GM21737 (cell line): ENCODE measurements around the gene ADD1.

Source experiments
- ATAC-seq: cut with Tn5 transposase; IDR thresholded peaks from one replicate; pipeline ENCODE4 v1.9.1; 2021; ENCODE audit warnings: mild to moderate bottlenecking, moderate library complexity; ENCODE audit not compliant: unreplicated experiment

ADD1 gene

DNA sequence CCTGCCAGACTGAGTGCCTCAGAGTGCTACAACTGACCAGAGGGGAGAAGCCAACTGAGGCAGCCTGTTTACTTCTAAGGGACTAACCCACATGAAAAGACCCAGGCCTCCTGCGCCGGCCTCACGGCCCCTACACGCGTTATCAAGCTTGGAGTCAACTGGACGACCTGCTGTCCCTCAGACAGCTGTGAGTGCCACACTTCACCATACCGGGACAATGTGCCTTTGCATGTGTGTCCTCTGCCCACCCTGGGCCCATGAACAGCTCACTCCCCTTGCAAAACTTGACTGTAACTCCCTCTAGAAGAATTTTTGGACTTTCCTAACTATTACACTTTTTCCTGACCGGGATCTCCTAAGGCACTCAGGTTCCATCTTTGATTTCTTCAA, 117.8 kb downstream of the ADD1 start:
- no peak for ATAC-seq

DNA sequence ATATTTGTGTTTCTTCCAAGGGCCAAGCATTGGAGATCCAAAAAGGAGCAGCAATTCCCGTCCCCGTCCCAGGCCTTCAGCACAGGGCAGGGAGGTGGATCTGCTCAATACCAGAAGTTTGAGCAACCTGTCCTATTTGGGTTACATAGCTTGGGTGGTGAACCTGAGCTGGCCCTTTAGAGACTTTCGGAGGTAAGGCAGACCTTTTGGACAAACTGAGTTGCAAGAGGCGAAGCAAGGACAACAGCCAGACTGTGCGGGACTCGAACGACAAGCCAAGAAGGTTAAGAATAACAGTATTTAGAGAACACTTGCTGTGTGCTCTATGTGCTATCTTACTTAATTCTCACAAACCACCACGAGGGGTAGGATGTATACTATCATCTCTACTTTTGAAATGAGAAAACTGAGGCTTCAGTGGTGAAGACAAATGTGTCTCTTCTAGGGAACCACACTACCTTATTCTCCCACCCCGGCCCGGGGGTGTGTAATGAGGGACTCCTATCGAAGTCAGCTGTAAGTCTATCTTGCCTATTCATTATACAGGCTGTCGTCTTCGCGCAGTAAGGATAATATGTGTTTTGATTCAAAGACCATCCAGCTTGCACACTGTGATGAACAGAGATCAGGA, 118.3 kb downstream of the ADD1 start:
- no peak for ATAC-seq

- ATAC-seq = peak; percentile 31
These were observed 119.0 kb downstream of the ADD1 start for GRCh38 chr4:2962614-2963174.

- peak; percentile 89 for ATAC-seq
These were observed 119.7 kb downstream of the ADD1 start, which contains the start of the genes GRK4 and NOP14 for GRCh38 chr4:2963175-2963965. Gene GRK4 (plus strand): TSS chr4:2963571. CDS start chr4:2964071, 500 bp downstream. Gene NOP14 (minus strand): TSS chr4:2963406. CDS start chr4:2963319, 87 bp downstream.

- ATAC-seq = no peak
These were observed 120.4 kb downstream of the ADD1 start for GRCh38 chr4:2963966-2964471.

DNA sequence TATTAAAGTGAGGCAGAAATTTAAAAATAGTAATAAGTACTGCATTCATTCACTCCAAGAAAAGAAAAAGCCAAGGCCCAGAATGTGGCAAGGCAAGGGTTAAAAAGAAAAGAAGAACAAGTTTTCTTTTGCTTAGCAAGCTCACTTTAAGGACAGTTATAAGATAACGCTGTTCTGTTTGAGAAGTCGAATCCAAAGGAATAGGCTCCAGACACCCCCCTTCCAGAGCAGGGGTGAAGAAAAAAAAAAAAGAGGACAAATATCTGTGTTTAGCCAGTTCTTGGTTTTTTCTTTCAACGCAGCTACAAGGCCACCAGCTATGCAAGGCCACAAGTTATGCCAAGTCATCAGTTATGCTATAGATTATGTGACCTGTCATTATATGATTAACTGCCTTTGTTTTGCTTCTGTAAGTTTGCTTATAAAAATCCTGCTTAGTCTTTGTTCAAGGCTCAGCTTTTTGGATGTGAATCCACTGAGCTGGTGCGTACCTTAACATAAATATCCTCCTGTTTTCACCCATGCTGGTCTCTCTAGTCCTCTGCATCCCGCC, 121.1 kb downstream of the ADD1 start:
- no peak for ATAC-seq

DNA sequence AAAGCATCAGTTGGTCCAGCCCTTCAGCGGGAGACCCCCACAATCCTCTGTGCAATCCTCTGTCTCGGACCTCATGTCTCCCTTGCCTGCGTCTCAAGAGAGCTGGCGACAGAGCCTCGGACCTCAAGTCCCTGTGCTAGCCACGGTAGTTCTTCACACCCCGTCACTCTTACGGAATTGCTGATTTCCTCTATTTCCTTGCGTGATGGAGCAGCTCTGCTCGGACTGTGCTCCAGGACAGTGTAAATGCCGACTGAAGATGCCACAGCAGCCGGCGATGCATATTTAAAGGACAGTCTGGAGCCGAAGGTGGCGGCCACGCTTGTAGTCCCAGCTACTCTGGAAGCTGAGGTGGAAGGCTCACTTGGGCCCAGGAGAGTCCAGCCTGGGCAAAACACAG, 121.6 kb downstream of the ADD1 start:
- no peak for ATAC-seq

DNA sequence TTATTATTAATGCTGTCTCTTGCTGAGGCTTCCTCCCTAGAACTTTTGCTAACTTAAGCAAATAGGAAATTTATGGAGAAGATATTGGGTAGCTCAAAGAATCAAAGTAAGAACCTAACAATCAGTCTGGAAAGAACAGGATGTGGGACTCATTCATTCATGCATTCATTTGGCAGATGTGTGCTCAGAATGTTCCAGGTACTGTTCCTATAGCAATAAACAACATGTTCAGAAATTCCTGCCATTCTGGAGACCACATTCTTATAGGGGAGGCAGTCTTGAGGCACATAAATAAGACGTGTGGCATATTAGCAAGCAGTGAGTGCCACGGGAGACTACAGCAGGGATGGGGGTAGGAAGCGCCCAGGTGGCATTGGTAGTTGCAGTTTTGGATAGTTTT, 124.7 kb downstream of the ADD1 start:
- no peak for ATAC-seq

DNA sequence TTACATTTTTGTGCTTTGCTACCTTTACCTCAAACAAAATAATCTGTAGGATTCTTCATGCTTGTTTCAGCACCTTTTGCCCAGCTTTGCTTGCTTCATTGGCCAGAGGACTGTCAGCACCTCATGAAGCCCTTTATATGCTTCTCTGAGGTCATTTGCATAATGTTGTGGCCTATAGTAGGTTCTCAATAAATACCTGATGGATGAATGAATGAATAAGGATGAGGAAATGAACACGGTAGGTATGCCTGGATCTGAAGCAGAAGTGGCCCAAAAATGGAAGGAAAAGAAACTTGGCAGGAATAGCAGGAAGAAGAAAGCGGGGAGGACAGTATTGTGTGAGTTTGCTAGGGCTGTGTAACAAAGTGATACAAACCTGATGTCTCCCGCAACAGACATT, 127.6 kb downstream of the ADD1 start:
- ATAC-seq = no peak

- no peak for ATAC-seq
These were observed 133.8 kb downstream of the ADD1 start for GRCh38 chr4:2977211-2978088.
